GM08714 (cell line): ENCODE measurements around the gene AASS.
"Not testable (repeated sequence)": the region's sequence is repeated elsewhere in the genome, so short reads cannot be mapped to it uniquely, and the experiment has no call there.

Experiments
- H3K4me3 ChIP-seq: fragments of 200-500 bp; sonication (Bioruptor generic); 2 replicates; pipeline ENCODE4 v1.5.1; 2014; ENCODE audit warnings: mild to moderate bottlenecking, low read length, inconsistent platforms
- ZNF274 ChIP-seq: IDR thresholded peaks from 2 replicates; pipeline ENCODE4 v1.6.1; 2012; ENCODE audit warnings: mild to moderate bottlenecking, low read depth, low read length

AASS gene

GRCh38 chr7:122137251-122138077 lies 6.6 kb downstream of the AASS start:
- H3K4me3 ChIP-seq = no peak overlapping the region
- TF ChIP-seq ZNF274 = no peak

DNA sequence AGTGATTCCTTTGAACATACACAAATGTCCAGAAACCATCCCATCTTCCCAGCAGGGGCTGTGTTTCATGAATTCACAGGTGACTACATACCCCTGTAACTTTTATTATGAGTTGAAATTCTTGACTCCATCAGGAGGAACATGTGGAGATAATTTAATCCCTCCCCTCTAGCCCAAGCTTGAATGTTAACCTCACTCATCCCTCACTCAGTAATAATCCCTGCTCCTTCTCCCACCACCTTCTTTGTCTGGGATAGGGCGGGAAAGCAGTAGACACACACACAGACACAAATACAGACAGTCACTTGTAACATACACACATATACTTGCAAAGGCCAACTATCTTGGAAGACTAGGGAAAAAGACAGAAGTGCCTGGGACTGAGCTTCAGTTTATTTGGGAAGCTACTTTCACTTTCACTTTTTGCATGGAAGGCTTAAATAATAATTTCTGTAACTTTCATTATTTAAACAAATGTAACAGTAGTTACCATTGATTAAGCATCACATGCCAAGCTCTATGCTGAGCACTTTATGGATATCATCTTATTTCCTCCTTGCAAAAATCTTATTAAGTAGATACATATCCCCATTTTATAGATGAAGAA lies 7.3 kb downstream of the AASS start:
- TF ChIP-seq ZNF274 = no peak
- H3K4me3 ChIP-seq = no peak overlapping the region; the same call in 1 of the 2 replicates

DNA sequence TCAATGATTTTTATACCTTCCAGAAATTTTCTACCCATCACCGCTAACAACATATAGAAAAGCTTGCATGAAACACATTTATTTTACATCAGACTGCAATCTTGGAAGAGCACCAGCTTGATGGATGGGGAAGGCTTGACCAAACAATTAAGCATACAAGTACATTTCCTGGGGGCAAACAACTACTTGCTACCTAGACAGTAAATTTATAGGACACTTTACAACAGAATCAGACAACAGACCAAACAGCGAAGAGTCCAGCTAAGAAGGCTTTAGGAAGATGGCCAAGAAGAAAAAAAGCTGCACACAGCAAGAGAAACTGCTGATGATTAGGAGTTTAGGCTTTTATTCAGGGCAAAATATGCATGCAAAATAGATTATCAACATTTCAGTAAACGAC lies 8.0 kb downstream of the AASS start:
- no peak overlapping the region for H3K4me3 ChIP-seq
- TF ChIP-seq ZNF274 = no peak

GRCh38 chr7:122135275-122135674 lies 8.8 kb downstream of the AASS start:
- no peak overlapping the region for H3K4me3 ChIP-seq
- no peak for TF ChIP-seq ZNF274

DNA sequence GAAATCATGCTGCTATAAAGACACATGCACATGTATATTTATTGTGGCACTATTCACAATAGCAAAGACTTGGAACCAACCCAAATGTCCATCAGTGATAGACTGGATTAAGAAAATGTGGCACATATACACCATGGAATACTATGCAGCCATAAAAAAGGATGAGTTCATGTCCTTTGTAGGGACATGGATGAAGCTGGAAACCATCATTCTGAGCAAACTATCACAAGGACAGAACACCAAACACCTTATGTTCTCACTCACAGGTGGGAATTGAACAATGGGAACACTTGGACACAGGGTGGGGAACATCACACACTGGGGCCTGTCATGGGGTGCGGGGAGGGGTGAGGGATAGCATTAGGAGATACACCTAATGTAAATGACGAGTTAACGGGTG lies 9.3 kb downstream of the AASS start:
- H3K4me3 ChIP-seq = not testable (repeated sequence)

- TF ChIP-seq ZNF274 = no peak
- H3K4me3 ChIP-seq = no peak overlapping the region
Observed at GRCh38 chr7:122133477-122133876, 10.6 kb downstream of the AASS start.

GRCh38 chr7:122132341-122132740 lies 11.7 kb downstream of the AASS start:
- no peak for TF ChIP-seq ZNF274
- H3K4me3 ChIP-seq = no peak overlapping the region

- H3K4me3 ChIP-seq = no peak overlapping the region
- no peak for TF ChIP-seq ZNF274
Observed at GRCh38 chr7:122123746-122124145, 20.3 kb downstream of the AASS start.

GRCh38 chr7:122118757-122119156 lies 25.3 kb downstream of the AASS start:
- TF ChIP-seq ZNF274 = no peak
- no peak overlapping the region for H3K4me3 ChIP-seq

GRCh38 chr7:122103064-122103463 lies 41.0 kb downstream of the AASS start:
- no peak overlapping the region for H3K4me3 ChIP-seq
- no peak for TF ChIP-seq ZNF274

DNA sequence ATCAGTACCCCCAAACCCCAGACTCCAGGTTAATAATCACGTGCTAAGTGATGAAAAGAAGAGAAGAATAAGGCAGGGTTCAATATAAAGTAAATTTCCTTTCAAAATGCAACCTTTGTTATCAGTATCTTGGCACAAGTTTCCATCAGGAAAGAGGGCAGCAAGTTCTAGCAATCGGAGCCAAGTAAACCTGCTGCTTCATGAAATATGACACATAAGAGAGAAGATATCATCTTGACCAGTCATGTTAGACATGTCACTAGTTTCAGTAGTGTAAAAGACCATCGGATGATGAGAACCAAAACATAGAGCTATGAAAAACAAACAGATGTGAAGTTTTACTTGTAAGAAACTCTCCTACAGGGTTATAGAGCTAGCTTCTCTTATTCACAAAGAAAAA lies 44.0 kb downstream of the AASS start:
- H3K4me3 ChIP-seq = no peak overlapping the region
- TF ChIP-seq ZNF274 = no peak

DNA sequence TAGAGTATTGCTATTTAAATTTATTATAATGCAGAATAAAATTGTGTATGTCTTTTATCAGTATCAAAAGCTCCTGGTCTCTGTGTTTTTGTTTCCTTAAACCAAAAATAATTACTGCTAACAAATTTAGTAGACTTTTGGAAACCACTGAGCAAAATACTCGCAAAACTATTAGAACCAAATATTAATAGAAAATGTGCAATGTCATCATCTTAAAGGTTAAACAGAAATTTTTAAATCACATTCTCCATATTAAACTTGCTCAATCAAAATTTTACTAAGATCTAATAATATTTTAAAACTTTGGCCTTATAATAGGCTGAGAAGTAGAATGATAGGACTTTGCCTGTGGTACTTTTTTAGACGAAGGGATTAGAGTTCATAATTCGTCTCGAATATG lies 48.4 kb downstream of the AASS start:
- no peak for TF ChIP-seq ZNF274
- no peak overlapping the region for H3K4me3 ChIP-seq

- no peak for TF ChIP-seq ZNF274
- no peak overlapping the region for H3K4me3 ChIP-seq
Observed at GRCh38 chr7:122094549-122094948, 49.5 kb downstream of the AASS start.

DNA sequence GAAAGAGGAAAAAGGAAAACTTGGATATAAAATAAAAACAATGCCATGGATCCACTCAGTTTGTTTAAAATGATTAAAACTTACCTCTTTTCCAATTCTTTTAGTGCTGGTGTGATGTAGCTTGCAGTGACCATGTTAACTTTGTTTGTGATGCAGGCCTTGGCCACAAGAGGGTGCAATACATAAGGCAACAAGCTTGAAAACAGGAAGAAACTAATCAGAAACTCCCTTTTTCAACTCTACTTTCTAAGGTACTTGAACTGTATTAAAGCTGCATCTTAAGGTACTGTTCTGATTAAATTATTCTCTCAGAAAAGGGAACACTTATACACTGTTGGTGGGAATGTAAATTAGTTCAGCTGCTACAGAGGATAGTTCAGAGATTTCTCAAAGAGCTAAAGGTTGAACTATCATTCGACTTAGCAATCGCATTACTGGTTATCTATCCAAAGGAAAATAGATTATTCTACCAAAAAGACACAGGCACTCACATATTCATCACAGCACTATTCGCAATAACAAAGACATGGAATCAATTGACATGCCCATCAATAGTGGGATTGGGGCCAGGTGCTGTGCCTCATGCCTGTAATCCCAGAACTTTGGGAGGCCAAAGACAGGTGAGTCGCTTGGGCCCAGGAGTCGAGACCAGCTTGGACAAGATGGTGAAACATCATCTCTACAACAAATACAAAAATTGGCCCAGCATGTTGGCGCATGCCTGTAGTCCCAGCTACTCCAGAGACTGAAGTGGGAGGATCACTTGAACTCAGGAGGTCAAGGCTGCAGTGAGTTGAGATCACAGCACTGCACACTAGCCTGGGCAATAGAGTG lies 50.9 kb downstream of the AASS start:
- no peak for TF ChIP-seq ZNF274
- no peak overlapping the region for H3K4me3 ChIP-seq

DNA sequence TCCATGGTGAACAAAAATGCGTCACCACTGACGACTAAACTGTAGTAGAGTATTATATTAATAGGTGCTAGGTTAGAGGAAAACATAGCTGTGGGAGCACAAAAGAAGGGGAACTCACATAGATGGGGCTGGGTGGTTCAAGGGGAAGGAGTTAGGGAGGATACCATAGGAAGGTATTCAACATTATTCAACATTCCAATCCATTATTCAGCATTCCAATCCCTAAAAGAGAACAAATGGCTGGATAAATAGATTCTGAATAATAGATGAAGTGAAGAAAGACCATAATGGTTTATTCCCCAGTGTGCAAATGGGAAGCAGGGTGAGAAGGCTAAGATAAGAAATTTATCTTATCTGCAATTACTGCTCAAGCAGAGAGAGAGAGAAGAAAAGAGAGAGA lies 61.4 kb downstream of the AASS start:
- no peak for TF ChIP-seq ZNF274
- no peak overlapping the region for H3K4me3 ChIP-seq
